AG04450 (cell line): Measurements from ENCODE around the gene FFAR3. TPM values are rescaled to one million over a fixed set of nuclear protein-coding genes. Genes with fewer than 3 reads are reported as not detected.
"Not testable (repeated sequence)": the region's sequence is repeated elsewhere in the genome, so short reads cannot be mapped to it uniquely, and the experiment has no call there.

Experiments
- CTCF ChIA-PET: fragments of 300-600, 350-600 bp; formaldehyde crosslinking; extraction: SDS; loops from one replicate; lab custom pipeline; 2022; ENCODE audit warnings: antibody characterized with exemption, inconsistent platforms; lab: Charles Lee
- POLR2A ChIA-PET: fragments of 350-600 bp; formaldehyde crosslinking; extraction: SDS; loops from one replicate; lab custom pipeline; 2021; ENCODE audit warnings: antibody characterized with exemption, inconsistent platforms; lab: Yijun Ruan, JAX
- DNase-seq: peaks from one replicate; pipeline ENCODE4 v3.0.0-alpha.2; 2011; ENCODE audit warnings: low read depth, low spot score
- H3K27ac ChIP-seq: one replicate; pipeline ENCODE4 v1.5.1; 2012; ENCODE audit warnings: low read depth, low read length, control low read depth
- H3K27me3 ChIP-seq: one replicate; pipeline ENCODE4 v1.6.0; 2012; ENCODE audit warnings: low read length; ENCODE audit not compliant: control insufficient read depth, insufficient read depth
- H3K4me3 ChIP-seq: 2 replicates; pipeline ENCODE4 v1.5.1; 2011; ENCODE audit warnings: mild to moderate bottlenecking, low read depth, low read length, control low read depth
- H3K9me3 ChIP-seq: 2 replicates; pipeline ENCODE4 v1.5.1; 2012; ENCODE audit warnings: low read length; ENCODE audit not compliant: control insufficient read depth, insufficient read depth
- CTCF ChIP-seq: IDR thresholded peaks from 2 replicates; pipeline ENCODE4 v1.5.1; 2011; ENCODE audit warnings: low read depth, low read length, control low read depth, inconsistent platforms
- polyA plus RNA-seq: library from polyadenylated mRNA; depleted of rRNA; stranded (reverse); fragments of >200 nt; gene quantifications from 2 replicates; pipeline ENCODE4 v1.2.3, GENCODE V29; 2011

The FFAR3 gene
- polyA plus RNA-seq, 1 experiment: not detected

GRCh38 chr19:35397064-35397463 lies 38.8 kb downstream of the FFAR3 start:
- ChIA-PET CTCF (no interaction called here), POLR2A (no interaction called here)
- Histone ChIP-seq H3K27me3 (peaks cover 2% of the 10 kb centered on the region), H3K4me3 (no peak overlapping the region), H3K9me3 (no peaks in the 10 kb centered on the region; the same call in 1 of the 2 replicates), H3K27ac (no peak overlapping the region)
- no peak for TF ChIP-seq CTCF
- DNase-seq: no peak

GRCh38 chr19:35398570-35398969 lies 40.3 kb downstream of the FFAR3 start:
- no peaks in the 10 kb centered on the region; the same call in 1 of the 2 replicates for H3K9me3 ChIP-seq
- H3K27me3 ChIP-seq: peaks cover 4% of the 10 kb centered on the region
- no peak overlapping the region for H3K4me3 ChIP-seq
- DNase-seq: no peak
- ChIA-PET CTCF (no interaction called here), POLR2A (no interaction called here)
- TF ChIP-seq CTCF: no peak
- H3K27ac ChIP-seq: no peak overlapping the region

DNA sequence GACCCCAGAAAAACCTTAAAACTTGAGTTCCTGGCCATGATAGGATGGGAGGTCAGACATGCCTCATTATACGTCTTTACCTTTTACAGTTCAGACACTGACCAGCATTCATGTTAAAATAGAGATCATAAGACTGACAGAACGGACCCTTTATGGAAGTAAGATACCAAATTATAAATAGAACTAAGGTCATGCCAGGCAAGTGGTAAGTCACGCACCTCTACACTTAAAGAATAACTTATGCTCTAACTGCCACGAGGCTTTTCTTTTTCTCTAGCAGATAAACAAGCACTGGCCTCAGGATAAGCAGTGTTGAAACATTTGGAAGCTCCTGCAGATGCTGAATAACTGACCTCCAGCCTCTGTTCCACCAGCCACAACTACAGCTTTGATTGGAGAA lies 41.0 kb downstream of the FFAR3 start:
- peaks cover 4% of the 10 kb centered on the region for H3K27me3 ChIP-seq

DNA sequence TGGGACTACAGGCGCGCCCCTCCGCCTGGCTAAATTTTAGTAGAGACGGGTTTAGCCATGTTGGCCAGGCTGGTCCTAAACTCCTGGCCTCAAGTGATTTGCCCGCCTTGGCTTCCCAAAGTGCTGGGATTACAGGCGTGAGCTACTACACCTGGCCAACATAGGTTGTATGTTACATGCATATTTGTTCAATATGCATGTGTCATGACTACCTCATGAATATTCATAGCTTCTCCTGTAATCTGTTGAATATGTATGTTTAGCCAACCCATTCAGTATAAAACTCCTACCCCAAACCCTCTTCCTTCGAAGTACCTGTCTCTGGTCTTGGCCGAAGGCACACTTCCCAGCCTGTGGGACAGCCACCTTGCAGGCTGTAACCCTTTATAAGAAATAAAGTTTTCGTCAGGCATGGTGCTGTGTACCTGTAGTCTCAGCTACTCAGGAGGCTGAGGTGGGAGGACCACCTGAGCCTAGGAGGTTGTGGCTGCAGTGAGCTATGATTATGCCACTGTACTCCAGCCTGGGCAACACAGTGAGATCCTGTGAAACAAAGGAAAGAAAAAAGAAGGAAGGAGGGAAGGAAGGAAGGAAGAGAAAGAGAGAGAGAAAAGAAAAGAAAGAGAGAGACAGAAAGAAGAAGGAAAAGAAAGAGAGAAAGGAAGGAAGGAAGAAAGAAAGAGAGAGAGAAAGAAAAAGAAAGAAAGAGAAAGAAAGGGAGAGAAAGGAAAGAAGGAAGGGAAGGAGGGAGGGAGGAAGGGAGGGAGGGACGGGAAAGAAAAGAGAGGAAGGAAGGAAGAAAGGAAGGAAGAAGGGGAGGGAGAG lies 41.9 kb downstream of the FFAR3 start:
- ChIA-PET CTCF (no interaction called here), POLR2A (no interaction called here)
- Histone ChIP-seq H3K4me3 (no peak overlapping the region), H3K9me3 (no peaks in the 10 kb centered on the region; the same call in 1 of the 2 replicates), H3K27me3 (peaks cover 4% of the 10 kb centered on the region), H3K27ac (no peak overlapping the region)
- no peak for DNase-seq
- no peak for TF ChIP-seq CTCF

More for the DNA sequence above, 41.0 kb downstream of the FFAR3 start:
- Histone ChIP-seq H3K9me3 (no peaks in the 10 kb centered on the region; the same call in 1 of the 2 replicates), H3K4me3 (no peak overlapping the region), H3K27ac (no peak overlapping the region)
- no peak for TF ChIP-seq CTCF
- POLR2A ChIA-PET: no interaction called here
- DNase-seq: no peak
- CTCF ChIA-PET: no interaction called here

- H3K4me3 ChIP-seq: no peak overlapping the region
- ChIA-PET POLR2A (no interaction called here), CTCF (no interaction called here)
- no peak for TF ChIP-seq CTCF
- H3K27me3 ChIP-seq: peaks cover 4% of the 10 kb centered on the region
- H3K27ac ChIP-seq: no peak overlapping the region
- no peaks in the 10 kb centered on the region; the same call in 1 of the 2 replicates for H3K9me3 ChIP-seq
- DNase-seq: no peak
Measured at GRCh38 chr19:35400773-35401100, 42.5 kb downstream of the FFAR3 start.

DNA sequence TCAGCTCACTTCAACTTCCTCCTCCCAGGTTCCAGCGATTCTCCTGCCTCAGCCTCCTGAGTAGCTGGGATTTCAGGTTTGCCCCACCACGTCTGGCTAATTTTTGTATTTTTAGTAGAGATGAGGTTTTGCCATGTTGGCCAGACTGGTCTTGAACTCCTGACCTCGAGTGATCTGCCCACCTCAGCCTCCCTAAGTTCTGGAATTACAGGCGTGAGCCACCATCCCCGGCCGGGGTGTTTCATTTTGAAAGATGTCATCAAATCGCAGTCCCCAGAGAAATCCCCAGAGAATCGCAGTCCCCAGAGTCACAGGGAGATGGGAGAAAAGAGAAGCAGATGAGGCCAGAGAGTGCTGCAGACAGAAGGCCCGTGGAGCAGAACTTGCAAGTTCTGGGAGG lies 43.2 kb downstream of the FFAR3 start:
- H3K27me3 ChIP-seq, POLR2A ChIA-PET, CTCF ChIA-PET, H3K27ac ChIP-seq, H3K4me3 ChIP-seq, DNase-seq, H3K9me3 ChIP-seq: not testable (repeated sequence)
